ENCODE data around the gene RXFP4. TPM values are rescaled to one million over a fixed set of nuclear protein-coding genes. Genes with fewer than 3 reads are reported as not detected.
"Not testable (repeated sequence)": the region's sequence is repeated elsewhere in the genome, so short reads cannot be mapped to it uniquely, and the experiment has no call there.

The RXFP4 gene
- total RNA-seq, 1 donor from 2014 or later: not detected

GRCh38 chr1:155918660-155919059 is 22.8 kb upstream of the RXFP4 start:
- DNase-seq (ENCODE audit: extremely low spot score, unreplicated experiment): no peak
- Mint-ChIP-seq H3K4me3 (ENCODE audit: unreplicated experiment) (no peak overlapping the region), H3K27me3 (ENCODE audit: unreplicated experiment) (no peaks in the 10 kb centered on the region), H3K36me3 (ENCODE audit: unreplicated experiment) (peaks cover 52% of the 10 kb centered on the region), H3K4me1 (ENCODE audit: unreplicated experiment) (no peaks in the 10 kb centered on the region), H3K27ac (ENCODE audit: unreplicated experiment) (no peak overlapping the region), H3K9me3 (ENCODE audit: unreplicated experiment) (no peaks in the 10 kb centered on the region)
- no peak for TF ChIP-seq CTCF (IDR thresholded peaks at IDR 0.05)

- H3K9me3 Mint-ChIP-seq (ENCODE audit: unreplicated experiment): no peaks in the 10 kb centered on the region
- no peak overlapping the region for H3K27ac Mint-ChIP-seq (ENCODE audit: unreplicated experiment)
- no peaks in the 10 kb centered on the region for H3K4me1 Mint-ChIP-seq (ENCODE audit: unreplicated experiment)
- no peaks in the 10 kb centered on the region for H3K27me3 Mint-ChIP-seq (ENCODE audit: unreplicated experiment)
- H3K4me3 Mint-ChIP-seq (ENCODE audit: unreplicated experiment): no peak overlapping the region
- DNase-seq (ENCODE audit: extremely low spot score, unreplicated experiment): no peak
- TF ChIP-seq CTCF (IDR thresholded peaks at IDR 0.05): no peak
- peaks cover 47% of the 10 kb centered on the region for H3K36me3 Mint-ChIP-seq (ENCODE audit: unreplicated experiment)
Measured at GRCh38 chr1:155919801-155920200, 21.6 kb upstream of the RXFP4 start.

- Mint-ChIP-seq H3K36me3 (ENCODE audit: unreplicated experiment) (peaks cover 51% of the 10 kb centered on the region), H3K4me1 (ENCODE audit: unreplicated experiment) (no peaks in the 10 kb centered on the region), H3K27me3 (ENCODE audit: unreplicated experiment) (no peaks in the 10 kb centered on the region), H3K4me3 (ENCODE audit: unreplicated experiment) (no peak overlapping the region), H3K27ac (ENCODE audit: unreplicated experiment) (no peak overlapping the region), H3K9me3 (ENCODE audit: unreplicated experiment) (no peaks in the 10 kb centered on the region)
- no peak for TF ChIP-seq CTCF (IDR thresholded peaks at IDR 0.05)
- no peak for DNase-seq (ENCODE audit: extremely low spot score, unreplicated experiment)
Measured at GRCh38 chr1:155920717-155921116, 20.7 kb upstream of the RXFP4 start.

- H3K4me3 Mint-ChIP-seq (ENCODE audit: unreplicated experiment): no peak overlapping the region
- no peaks in the 10 kb centered on the region for H3K9me3 Mint-ChIP-seq (ENCODE audit: unreplicated experiment)
- peaks cover 59% of the 10 kb centered on the region for H3K36me3 Mint-ChIP-seq (ENCODE audit: unreplicated experiment)
- H3K27me3 Mint-ChIP-seq (ENCODE audit: unreplicated experiment): no peaks in the 10 kb centered on the region
- peaks cover 3% of the 10 kb centered on the region for H3K4me1 Mint-ChIP-seq (ENCODE audit: unreplicated experiment)
- DNase-seq (ENCODE audit: extremely low spot score, unreplicated experiment): no peak
- H3K27ac Mint-ChIP-seq (ENCODE audit: unreplicated experiment): no peak overlapping the region
- no peak for TF ChIP-seq CTCF (IDR thresholded peaks at IDR 0.05)
Measured at GRCh38 chr1:155925506-155925905, 15.9 kb upstream of the RXFP4 start.

GRCh38 chr1:155929057-155929456 is 12.4 kb upstream of the RXFP4 start:
- no peaks in the 10 kb centered on the region for H3K9me3 Mint-ChIP-seq (ENCODE audit: unreplicated experiment)
- H3K27ac Mint-ChIP-seq (ENCODE audit: unreplicated experiment): no peak overlapping the region
- H3K36me3 Mint-ChIP-seq (ENCODE audit: unreplicated experiment): peaks cover 43% of the 10 kb centered on the region
- H3K4me3 Mint-ChIP-seq (ENCODE audit: unreplicated experiment): no peak overlapping the region
- TF ChIP-seq CTCF (IDR thresholded peaks at IDR 0.05): no peak
- no peak for DNase-seq (ENCODE audit: extremely low spot score, unreplicated experiment)
- H3K27me3 Mint-ChIP-seq (ENCODE audit: unreplicated experiment): no peaks in the 10 kb centered on the region
- peaks cover 27% of the 10 kb centered on the region for H3K4me1 Mint-ChIP-seq (ENCODE audit: unreplicated experiment)

GRCh38 chr1:155930725-155931124 is 10.7 kb upstream of the RXFP4 start:
- peaks cover 37% of the 10 kb centered on the region for H3K36me3 Mint-ChIP-seq (ENCODE audit: unreplicated experiment)
- not testable (repeated sequence) for H3K27ac Mint-ChIP-seq (ENCODE audit: unreplicated experiment); H3K9me3 Mint-ChIP-seq (ENCODE audit: unreplicated experiment); DNase-seq (ENCODE audit: extremely low spot score, unreplicated experiment); H3K27me3 Mint-ChIP-seq (ENCODE audit: unreplicated experiment)
- peaks cover 27% of the 10 kb centered on the region for H3K4me1 Mint-ChIP-seq (ENCODE audit: unreplicated experiment)
- H3K4me3 Mint-ChIP-seq (ENCODE audit: unreplicated experiment): peak overlapping the region; percentile 60

Measured in osteocyte (in vitro differentiated cells).